Neural progenitor cell (in vitro differentiated cells): ENCODE data around the gene OGDH.
"Not testable (repeated sequence)": the region's sequence is repeated elsewhere in the genome, so short reads cannot be mapped to it uniquely, and the experiment has no call there.

Experiments
- EZH2 ChIP-seq: fragments of 200-600 bp; sonication (generic); IDR thresholded peaks from 2 replicates; pipeline ENCODE4 v1.6.1; 2017; ENCODE audit warnings: antibody characterized with exemption, mild to moderate bottlenecking, moderate library complexity
- EZH2phosphoT487 ChIP-seq: fragments of 200-600 bp; sonication (generic); IDR thresholded peaks from 2 replicates; pipeline ENCODE4 v1.6.1; 2017; ENCODE audit warnings: antibody characterized with exemption
- TF ChIP-seq, protein P1 (sequence below): fragments of 200-600 bp; sonication (generic); IDR thresholded peaks from 2 replicates; pipeline ENCODE4 v1.5.1; 2017; ENCODE audit warnings: antibody characterized with exemption, mild to moderate bottlenecking

DNA sequence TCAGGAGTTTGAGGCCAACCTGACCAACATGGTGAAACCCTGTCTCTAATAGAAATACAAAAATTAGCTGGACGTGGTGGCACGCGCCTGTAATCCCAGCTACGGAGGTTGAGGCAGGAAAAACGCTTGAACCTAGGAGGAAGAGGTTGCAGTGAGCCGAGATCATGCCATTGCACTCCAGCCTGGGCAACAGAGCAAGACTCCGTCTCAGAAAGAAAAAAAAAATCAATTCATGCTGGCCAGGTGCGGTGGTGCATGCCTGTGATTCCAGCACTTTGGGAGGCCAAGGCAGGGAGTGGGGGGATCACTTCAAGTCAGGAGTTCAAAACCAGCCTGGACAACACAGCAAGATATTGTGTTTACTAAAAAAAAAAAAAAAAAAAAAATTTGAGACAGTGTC lies 9.2 kb upstream of the OGDH start:
- TF ChIP-seq, protein P1, sequence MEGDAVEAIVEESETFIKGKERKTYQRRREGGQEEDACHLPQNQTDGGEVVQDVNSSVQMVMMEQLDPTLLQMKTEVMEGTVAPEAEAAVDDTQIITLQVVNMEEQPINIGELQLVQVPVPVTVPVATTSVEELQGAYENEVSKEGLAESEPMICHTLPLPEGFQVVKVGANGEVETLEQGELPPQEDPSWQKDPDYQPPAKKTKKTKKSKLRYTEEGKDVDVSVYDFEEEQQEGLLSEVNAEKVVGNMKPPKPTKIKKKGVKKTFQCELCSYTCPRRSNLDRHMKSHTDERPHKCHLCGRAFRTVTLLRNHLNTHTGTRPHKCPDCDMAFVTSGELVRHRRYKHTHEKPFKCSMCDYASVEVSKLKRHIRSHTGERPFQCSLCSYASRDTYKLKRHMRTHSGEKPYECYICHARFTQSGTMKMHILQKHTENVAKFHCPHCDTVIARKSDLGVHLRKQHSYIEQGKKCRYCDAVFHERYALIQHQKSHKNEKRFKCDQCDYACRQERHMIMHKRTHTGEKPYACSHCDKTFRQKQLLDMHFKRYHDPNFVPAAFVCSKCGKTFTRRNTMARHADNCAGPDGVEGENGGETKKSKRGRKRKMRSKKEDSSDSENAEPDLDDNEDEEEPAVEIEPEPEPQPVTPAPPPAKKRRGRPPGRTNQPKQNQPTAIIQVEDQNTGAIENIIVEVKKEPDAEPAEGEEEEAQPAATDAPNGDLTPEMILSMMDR: not testable (repeated sequence)
- TF ChIP-seq EZH2, EZH2phosphoT487: not testable (repeated sequence)
